Peyer's patch (tissue), 4 donors: ENCODE measurements around the gene BCKDHA.
"Not testable (repeated sequence)": the region's sequence is repeated elsewhere in the genome, so short reads cannot be mapped to it uniquely, and the experiment has no call there.

Experiments
- CTCF ChIP-seq, 6 experiments: fragments of 450-650 bp in 4 of 6; fragments of 200-600 bp in 2 of 6; sonication (generic) in 1 of 6; IDR thresholded peaks; one replicate each; pipeline ENCODE4 v1.5.1; 2017 to 2019; ENCODE audit warnings: antibody characterized with exemption in 6 of 6, mild to moderate bottlenecking in 3 of 6, moderate library complexity in 1 of 6
- POLR2A ChIP-seq, 2 donors: fragments of 450-650 bp; IDR thresholded peaks; one replicate each; pipeline ENCODE4 v1.5.1; 2017; ENCODE audit warnings: antibody characterized with exemption in 2 of 2, mild to moderate bottlenecking in 2 of 2, moderate library complexity in 2 of 2

GRCh38 chr19:41371119-41371518, 26.5 kb upstream of the BCKDHA start:
- not testable (repeated sequence) for TF ChIP-seq CTCF, POLR2A (IDR thresholded peaks at IDR 0.05)
